Measurements from ENCODE around the gene RS1.

DNA sequence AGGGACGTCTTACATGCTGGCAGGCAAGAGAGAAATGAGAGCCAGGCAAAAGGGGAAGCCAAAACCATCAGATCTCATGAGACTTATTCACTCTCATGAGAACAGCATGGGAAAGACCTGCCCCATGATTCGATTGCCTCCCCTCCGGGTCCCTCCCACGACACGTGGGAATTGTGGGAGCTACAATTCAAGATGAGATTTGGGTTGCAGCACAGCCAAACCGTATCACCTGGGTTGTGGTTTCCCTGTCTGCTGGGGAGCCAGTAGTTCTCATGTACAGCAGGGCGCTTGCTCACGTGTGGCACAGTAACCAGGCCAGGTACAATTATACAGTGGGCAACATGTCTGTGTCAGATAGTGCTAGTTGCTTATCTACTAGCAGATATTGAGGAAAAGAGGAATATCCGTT is 11.1 kb upstream of the RS1 start:
- TF ChIP-seq EP300 (IDR thresholded peaks at IDR 0.05) (no peak), POLR2A (IDR thresholded peaks at IDR 0.05) (no peak)
- TF ChIP-seq, protein P1, sequence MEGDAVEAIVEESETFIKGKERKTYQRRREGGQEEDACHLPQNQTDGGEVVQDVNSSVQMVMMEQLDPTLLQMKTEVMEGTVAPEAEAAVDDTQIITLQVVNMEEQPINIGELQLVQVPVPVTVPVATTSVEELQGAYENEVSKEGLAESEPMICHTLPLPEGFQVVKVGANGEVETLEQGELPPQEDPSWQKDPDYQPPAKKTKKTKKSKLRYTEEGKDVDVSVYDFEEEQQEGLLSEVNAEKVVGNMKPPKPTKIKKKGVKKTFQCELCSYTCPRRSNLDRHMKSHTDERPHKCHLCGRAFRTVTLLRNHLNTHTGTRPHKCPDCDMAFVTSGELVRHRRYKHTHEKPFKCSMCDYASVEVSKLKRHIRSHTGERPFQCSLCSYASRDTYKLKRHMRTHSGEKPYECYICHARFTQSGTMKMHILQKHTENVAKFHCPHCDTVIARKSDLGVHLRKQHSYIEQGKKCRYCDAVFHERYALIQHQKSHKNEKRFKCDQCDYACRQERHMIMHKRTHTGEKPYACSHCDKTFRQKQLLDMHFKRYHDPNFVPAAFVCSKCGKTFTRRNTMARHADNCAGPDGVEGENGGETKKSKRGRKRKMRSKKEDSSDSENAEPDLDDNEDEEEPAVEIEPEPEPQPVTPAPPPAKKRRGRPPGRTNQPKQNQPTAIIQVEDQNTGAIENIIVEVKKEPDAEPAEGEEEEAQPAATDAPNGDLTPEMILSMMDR (IDR thresholded peaks at IDR 0.05) = no peak
